HCT116 (cell line): ENCODE data around the gene CAPN5. TPM values are rescaled to one million over a fixed set of nuclear protein-coding genes. Genes with fewer than 3 reads are reported as not detected.

Experiments used
- ATAC-seq: fragments of 200-7000 bp; cut with Tn5 transposase; 2 replicates; pipeline ENCODE4 v1.9.1; 2020; ENCODE audit warnings: mild to moderate bottlenecking, moderate library complexity
- BruUV-seq: library from RNA; stranded (reverse); fragments of 400-500 nt; replicated peaks from 2 replicates; lab custom pipeline; 2021; lab: Mats Ljungman, UMichigan
- CTCF ChIA-PET: fragments of 300-600 bp; sonication (Branson Sonifier 250); formaldehyde crosslinking; loops from one replicate; lab custom pipeline; 2021; ENCODE audit warnings: antibody characterized with exemption; lab: Charles Lee
- POLR2A ChIA-PET: fragments of 300-600, 350-600 bp; sonication (Branson Sonifier 250); formaldehyde crosslinking; loops from one replicate; lab custom pipeline; 2021; ENCODE audit warnings: antibody characterized with exemption; lab: Charles Lee
- RAD21 ChIA-PET, 2 experiments: fragments of 300-600 bp; sonication (Branson Sonifier 250); formaldehyde crosslinking; loops; one replicate each; lab custom pipeline; 2023; ENCODE audit warnings: low total read pairs in 2 of 2; ENCODE audit not compliant: uncharacterized antibody in 2 of 2, unreplicated experiment in 2 of 2, low non-redundant PET in 1 of 2; lab: Charles Lee
- DNase-seq: peaks from one replicate; pipeline ENCODE4 v3.0.0-alpha.2; 2010; ENCODE audit warnings: low read depth, low spot score
- H2AFZ ChIP-seq: fragments of 200-600 bp; shearing (Covaris generic), sonication (generic); 2 replicates; pipeline ENCODE4 v1.6.1; 2017; ENCODE audit warnings: low read depth, mixed run types, mixed read lengths, antibody characterized with exemption, low read length; ENCODE audit not compliant: poor library complexity, severe bottlenecking
- H3K27ac ChIP-seq: 2 replicates; pipeline ENCODE4 v1.5.1; 2012; ENCODE audit warnings: low read depth, low read length
- H3K27me3 ChIP-seq: fragments of 200-600 bp; sonication (generic); 2 replicates; pipeline ENCODE4 v1.6.1; 2016; ENCODE audit warnings: mixed run types, low read length, mixed read lengths; ENCODE audit not compliant: insufficient read depth
- H3K36me3 ChIP-seq, 2 experiments: fragments of 200-500 bp in 1 of 2; fragments of 200-600 bp in 1 of 2; sonication (Bioruptor generic) in 1 of 2; sonication (generic) in 1 of 2; 2 replicates each; pipeline versions ENCODE4 v1.5.1 to v1.6.1; 2014 to 2016; ENCODE audit warnings: low read length in 2 of 2, inconsistent platforms in 1 of 2, mixed read lengths in 1 of 2, mixed run types in 1 of 2; ENCODE audit not compliant: insufficient read depth in 2 of 2, control insufficient read depth in 1 of 2
- H3K4me1 ChIP-seq, 2 experiments: fragments of 200-600 bp in 1 of 2; sonication (generic) in 1 of 2; 2 replicates each; pipeline versions ENCODE4 v1.5.1 to v1.6.1; 2012 to 2017; ENCODE audit warnings: low read length in 2 of 2, inconsistent platforms in 1 of 2, mild to moderate bottlenecking in 1 of 2, mixed read lengths in 1 of 2, mixed run types in 1 of 2, moderate library complexity in 1 of 2; ENCODE audit not compliant: insufficient read depth in 2 of 2, control insufficient read depth in 1 of 2
- H3K4me2 ChIP-seq: fragments of 200-600 bp; sonication (generic); 2 replicates; pipeline ENCODE4 v1.6.1; 2017; ENCODE audit warnings: mixed run types, low read length, mixed read lengths
- H3K4me3 ChIP-seq, 2 experiments: fragments of 200-600 bp in 1 of 2; sonication (generic) in 1 of 2; replicated peaks in 1 of 2; 2 replicates each; pipeline ENCODE4 v1.5.1; 2011 to 2016; ENCODE audit warnings: low read length in 2 of 2, control low read depth in 1 of 2, low read depth in 1 of 2, mild to moderate bottlenecking in 1 of 2, mixed read lengths in 1 of 2, mixed run types in 1 of 2
- H3K79me2 ChIP-seq: fragments of 200-600 bp; sonication (generic); 2 replicates; pipeline ENCODE4 v1.6.1; 2017; ENCODE audit warnings: mild to moderate bottlenecking, mixed run types, low read length, moderate library complexity, mixed read lengths; ENCODE audit not compliant: insufficient read depth
- H3K9ac ChIP-seq: fragments of 200-600 bp; sonication (generic); 2 replicates; pipeline ENCODE4 v1.6.1; 2016; ENCODE audit warnings: low read length, mixed read lengths
- H3K9me2 ChIP-seq: fragments of 200-600 bp; sonication (generic), shearing (Covaris generic); 2 replicates; pipeline ENCODE4 v1.6.1; 2017; ENCODE audit warnings: mixed run types, mild to moderate bottlenecking, moderate library complexity; ENCODE audit not compliant: insufficient read depth
- H3K9me3 ChIP-seq, 2 experiments: fragments of 200-500 bp in 1 of 2; fragments of 200-600 bp in 1 of 2; sonication (Bioruptor generic) in 1 of 2; sonication (generic) in 1 of 2; 2 replicates each; pipeline ENCODE4 v1.6.1; 2014 to 2017; ENCODE audit warnings: low read length in 2 of 2, mixed read lengths in 2 of 2, inconsistent platforms in 1 of 2, low read depth in 1 of 2, mild to moderate bottlenecking in 1 of 2, mixed run types in 1 of 2, moderate library complexity in 1 of 2; ENCODE audit not compliant: control insufficient read depth in 1 of 2, insufficient read depth in 1 of 2
- H4K20me1 ChIP-seq: fragments of 200-600 bp; sonication (generic), shearing (Covaris generic); 2 replicates; pipeline ENCODE4 v1.6.1; 2017; ENCODE audit warnings: mixed run types, mild to moderate bottlenecking, moderate library complexity; ENCODE audit not compliant: insufficient read depth
- CBX3 ChIP-seq: IDR thresholded peaks from 2 replicates; pipeline ENCODE4 v1.6.1; 2012; ENCODE audit warnings: low read depth
- CEBPB ChIP-seq: IDR thresholded peaks from 2 replicates; pipeline ENCODE4 v1.6.1; 2012; ENCODE audit warnings: low read depth
- EGR1 ChIP-seq: IDR thresholded peaks from 2 replicates; pipeline ENCODE4 v1.6.1; 2012; ENCODE audit warnings: low read depth
- ELF1 ChIP-seq: IDR thresholded peaks from 2 replicates; pipeline ENCODE4 v1.6.1; 2012; ENCODE audit warnings: low read depth, borderline replicate concordance
- EZH2phosphoT487 ChIP-seq: fragments of 200-600 bp; IDR thresholded peaks from 2 replicates; pipeline ENCODE4 v1.6.1; 2018; ENCODE audit warnings: antibody characterized with exemption, borderline replicate concordance
- FOSL1 ChIP-seq: IDR thresholded peaks from 2 replicates; pipeline ENCODE4 v1.6.1; 2012; ENCODE audit warnings: low read depth
- JUND ChIP-seq: IDR thresholded peaks from 2 replicates; pipeline ENCODE4 v1.6.1; 2012
- POLR2A ChIP-seq: IDR thresholded peaks from 2 replicates; pipeline ENCODE4 v1.7.0; 2011; ENCODE audit warnings: borderline replicate concordance; ENCODE audit not compliant: insufficient read depth, insufficient read length; ENCODE audit errors: extremely low read depth
- POLR2AphosphoS5 ChIP-seq: IDR thresholded peaks from 2 replicates; pipeline ENCODE4 v1.6.1; 2011; ENCODE audit warnings: mild to moderate bottlenecking, low read depth, low read length, moderate library complexity
- RAD21 ChIP-seq: IDR thresholded peaks from 2 replicates; pipeline ENCODE4 v1.6.1; 2012; ENCODE audit warnings: low read depth, mild to moderate bottlenecking
- SIN3A ChIP-seq: IDR thresholded peaks from 2 replicates; pipeline ENCODE4 v1.6.1; 2012; ENCODE audit warnings: low read depth
- SP1 ChIP-seq: IDR thresholded peaks from 2 replicates; pipeline ENCODE4 v1.6.1; 2012; ENCODE audit warnings: low read depth
- SRF ChIP-seq: IDR thresholded peaks from 2 replicates; pipeline ENCODE4 v1.6.1; 2012; ENCODE audit warnings: low read depth
- YY1 ChIP-seq: IDR thresholded peaks from 2 replicates; pipeline ENCODE4 v1.6.1; 2011; ENCODE audit warnings: low read length, low read depth, moderate library complexity, mild to moderate bottlenecking; ENCODE audit not compliant: insufficient replicate concordance; ENCODE audit errors: extremely low read depth
- ZFX ChIP-seq: fragments of 450-650 bp; IDR thresholded peaks from 2 replicates; pipeline ENCODE4 v1.6.1; 2017
- ZNF274 ChIP-seq: fragments of 200-500 bp; sonication (Bioruptor generic); IDR thresholded peaks from 2 replicates; pipeline ENCODE4 v1.6.1; 2014; ENCODE audit warnings: mild to moderate bottlenecking, low read depth, low read length, inconsistent platforms
- intact Hi-C: fragments of 100-400 bp; cut with micrococcal nuclease; formaldehyde crosslinking; loops from 2 replicates; pipeline ENCODE4 v1.10.0; 2022
- total RNA-seq: library from RNA; stranded (reverse); gene quantifications from one replicate; pipeline ENCODE4 v1.2.1, GENCODE V29; 2021; ENCODE audit not compliant: unreplicated experiment
- TF ChIP-seq, protein P1 (sequence below): IDR thresholded peaks from 2 replicates; pipeline ENCODE4 v1.6.1; 2012
- TF ChIP-seq, protein P2 (sequence below): IDR thresholded peaks from 2 replicates; pipeline ENCODE4 v1.6.1; 2012; ENCODE audit warnings: low read depth
- TF ChIP-seq, protein P3 (sequence below): IDR thresholded peaks from 2 replicates; pipeline ENCODE4 v1.6.1; 2012
- TF ChIP-seq, protein P4 (sequence below): IDR thresholded peaks from 2 replicates; pipeline ENCODE4 v1.6.1; 2011; ENCODE audit warnings: mild to moderate bottlenecking, low read length, moderate library complexity; ENCODE audit not compliant: insufficient replicate concordance; ENCODE audit errors: extremely low read depth

Gene CAPN5
- total RNA-seq, 1 experiment from 2014 or later, result 8.6 TPM

DNA sequence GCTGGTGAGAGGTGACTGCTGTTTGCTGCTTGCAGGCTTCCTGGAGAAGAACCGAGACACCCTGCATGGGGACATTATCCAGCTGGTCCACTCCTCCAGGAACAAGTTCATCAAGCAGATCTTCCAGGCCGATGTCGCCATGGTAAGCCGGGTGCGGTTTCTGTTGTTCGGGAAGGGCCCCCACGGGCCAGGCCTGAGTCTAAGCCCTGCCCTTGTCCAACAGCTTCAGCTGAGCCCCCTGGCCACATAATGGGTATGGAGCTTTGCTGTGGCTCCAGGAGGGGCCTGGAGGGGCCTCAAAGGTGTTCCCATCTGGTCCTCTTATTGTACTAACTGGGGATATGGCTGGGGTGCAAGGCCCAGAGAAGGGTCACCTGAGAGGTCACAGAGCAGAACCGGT, 99.2 kb downstream of the CAPN5 start:
- ATAC-seq (no peak), DNase-seq (no peak)
- Histone ChIP-seq H3K27me3 (no peaks in the 10 kb centered on the region), H3K36me3 (no peaks in the 10 kb centered on the region), H2AFZ (no peak overlapping the region), H3K9me3 (no peaks in the 10 kb centered on the region), H3K9ac (no peak overlapping the region), H3K27ac (no peak overlapping the region), H3K79me2 (no peaks in the 10 kb centered on the region), H3K4me1 (no peaks in the 10 kb centered on the region), H3K9me2 (no peaks in the 10 kb centered on the region), H4K20me1 (no peaks in the 10 kb centered on the region), H3K4me3 (no peak overlapping the region), H3K4me2 (no peak overlapping the region)
- intact Hi-C loops, result no loop called here
- ChIA-PET POLR2A (no interaction called here), CTCF (no interaction called here), RAD21 (no interaction called here)
- BruUV-seq, result no TSS peak
- no peak for TF ChIP-seq ELF1
- no peak for TF ChIP-seq ZFX
- TF ChIP-seq EGR1, result no peak
- TF ChIP-seq POLR2AphosphoS5, result no peak
- no peak for TF ChIP-seq FOSL1
- TF ChIP-seq, protein P1, sequence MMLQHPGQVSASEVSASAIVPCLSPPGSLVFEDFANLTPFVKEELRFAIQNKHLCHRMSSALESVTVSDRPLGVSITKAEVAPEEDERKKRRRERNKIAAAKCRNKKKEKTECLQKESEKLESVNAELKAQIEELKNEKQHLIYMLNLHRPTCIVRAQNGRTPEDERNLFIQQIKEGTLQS, result no peak
- TF ChIP-seq EZH2phosphoT487, result no peak
- no peak for TF ChIP-seq SRF
- TF ChIP-seq CEBPB, result no peak
- no peak for TF ChIP-seq SIN3A
- no peak for TF ChIP-seq ZNF274
- TF ChIP-seq, protein P2, sequence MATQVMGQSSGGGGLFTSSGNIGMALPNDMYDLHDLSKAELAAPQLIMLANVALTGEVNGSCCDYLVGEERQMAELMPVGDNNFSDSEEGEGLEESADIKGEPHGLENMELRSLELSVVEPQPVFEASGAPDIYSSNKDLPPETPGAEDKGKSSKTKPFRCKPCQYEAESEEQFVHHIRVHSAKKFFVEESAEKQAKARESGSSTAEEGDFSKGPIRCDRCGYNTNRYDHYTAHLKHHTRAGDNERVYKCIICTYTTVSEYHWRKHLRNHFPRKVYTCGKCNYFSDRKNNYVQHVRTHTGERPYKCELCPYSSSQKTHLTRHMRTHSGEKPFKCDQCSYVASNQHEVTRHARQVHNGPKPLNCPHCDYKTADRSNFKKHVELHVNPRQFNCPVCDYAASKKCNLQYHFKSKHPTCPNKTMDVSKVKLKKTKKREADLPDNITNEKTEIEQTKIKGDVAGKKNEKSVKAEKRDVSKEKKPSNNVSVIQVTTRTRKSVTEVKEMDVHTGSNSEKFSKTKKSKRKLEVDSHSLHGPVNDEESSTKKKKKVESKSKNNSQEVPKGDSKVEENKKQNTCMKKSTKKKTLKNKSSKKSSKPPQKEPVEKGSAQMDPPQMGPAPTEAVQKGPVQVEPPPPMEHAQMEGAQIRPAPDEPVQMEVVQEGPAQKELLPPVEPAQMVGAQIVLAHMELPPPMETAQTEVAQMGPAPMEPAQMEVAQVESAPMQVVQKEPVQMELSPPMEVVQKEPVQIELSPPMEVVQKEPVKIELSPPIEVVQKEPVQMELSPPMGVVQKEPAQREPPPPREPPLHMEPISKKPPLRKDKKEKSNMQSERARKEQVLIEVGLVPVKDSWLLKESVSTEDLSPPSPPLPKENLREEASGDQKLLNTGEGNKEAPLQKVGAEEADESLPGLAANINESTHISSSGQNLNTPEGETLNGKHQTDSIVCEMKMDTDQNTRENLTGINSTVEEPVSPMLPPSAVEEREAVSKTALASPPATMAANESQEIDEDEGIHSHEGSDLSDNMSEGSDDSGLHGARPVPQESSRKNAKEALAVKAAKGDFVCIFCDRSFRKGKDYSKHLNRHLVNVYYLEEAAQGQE, result no peak
- TF ChIP-seq YY1, result no peak
- TF ChIP-seq CBX3, result no peak
- TF ChIP-seq JUND, result no peak
- no peak for TF ChIP-seq RAD21
- TF ChIP-seq, protein P3, sequence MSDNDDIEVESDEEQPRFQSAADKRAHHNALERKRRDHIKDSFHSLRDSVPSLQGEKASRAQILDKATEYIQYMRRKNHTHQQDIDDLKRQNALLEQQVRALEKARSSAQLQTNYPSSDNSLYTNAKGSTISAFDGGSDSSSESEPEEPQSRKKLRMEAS, result no peak
- no peak for TF ChIP-seq POLR2A
- no peak for TF ChIP-seq SP1
- TF ChIP-seq, protein P4, sequence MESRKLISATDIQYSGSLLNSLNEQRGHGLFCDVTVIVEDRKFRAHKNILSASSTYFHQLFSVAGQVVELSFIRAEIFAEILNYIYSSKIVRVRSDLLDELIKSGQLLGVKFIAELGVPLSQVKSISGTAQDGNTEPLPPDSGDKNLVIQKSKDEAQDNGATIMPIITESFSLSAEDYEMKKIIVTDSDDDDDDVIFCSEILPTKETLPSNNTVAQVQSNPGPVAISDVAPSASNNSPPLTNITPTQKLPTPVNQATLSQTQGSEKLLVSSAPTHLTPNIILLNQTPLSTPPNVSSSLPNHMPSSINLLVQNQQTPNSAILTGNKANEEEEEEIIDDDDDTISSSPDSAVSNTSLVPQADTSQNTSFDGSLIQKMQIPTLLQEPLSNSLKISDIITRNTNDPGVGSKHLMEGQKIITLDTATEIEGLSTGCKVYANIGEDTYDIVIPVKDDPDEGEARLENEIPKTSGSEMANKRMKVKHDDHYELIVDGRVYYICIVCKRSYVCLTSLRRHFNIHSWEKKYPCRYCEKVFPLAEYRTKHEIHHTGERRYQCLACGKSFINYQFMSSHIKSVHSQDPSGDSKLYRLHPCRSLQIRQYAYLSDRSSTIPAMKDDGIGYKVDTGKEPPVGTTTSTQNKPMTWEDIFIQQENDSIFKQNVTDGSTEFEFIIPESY, result no peak
